HUDEP-2 (cell line): ENCODE measurements around the gene HSF4.

Experiments used
- DNase-seq, 76 experiments: peaks; one replicate each; lab custom pipeline; 2025; ENCODE audit not compliant: unreplicated experiment in 76 of 76; lab: John Stamatoyannopoulos, UW

HSF4 gene

DNA sequence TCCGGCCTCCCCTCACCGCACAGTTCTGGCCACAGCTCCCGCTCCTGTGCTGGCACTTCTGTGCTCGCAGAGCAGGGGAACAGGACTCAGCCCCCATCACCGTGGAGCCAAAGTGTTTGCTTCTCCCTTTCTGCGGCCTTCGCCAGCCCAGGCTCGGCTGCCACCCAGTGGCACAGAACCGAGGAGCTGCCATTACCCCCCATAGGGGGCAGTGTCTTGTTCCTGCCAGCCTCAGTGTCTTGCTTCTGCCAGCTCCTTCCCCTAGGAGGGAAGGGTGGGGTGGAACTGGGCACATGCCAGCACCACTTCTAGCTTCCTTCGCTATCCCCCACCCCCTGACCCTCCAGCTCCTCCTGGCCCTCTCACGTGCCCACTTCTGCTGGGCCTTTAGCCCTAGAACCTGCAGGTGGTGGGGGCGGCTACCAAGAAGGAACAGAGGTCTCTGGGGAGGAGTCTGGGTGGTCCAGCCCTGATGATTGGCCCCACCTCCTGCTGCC, 33.7 kb downstream of the HSF4 start:
- peak in 66 of 76 experiments; percentile 19 to 82 (median 56) for DNase-seq

DNA sequence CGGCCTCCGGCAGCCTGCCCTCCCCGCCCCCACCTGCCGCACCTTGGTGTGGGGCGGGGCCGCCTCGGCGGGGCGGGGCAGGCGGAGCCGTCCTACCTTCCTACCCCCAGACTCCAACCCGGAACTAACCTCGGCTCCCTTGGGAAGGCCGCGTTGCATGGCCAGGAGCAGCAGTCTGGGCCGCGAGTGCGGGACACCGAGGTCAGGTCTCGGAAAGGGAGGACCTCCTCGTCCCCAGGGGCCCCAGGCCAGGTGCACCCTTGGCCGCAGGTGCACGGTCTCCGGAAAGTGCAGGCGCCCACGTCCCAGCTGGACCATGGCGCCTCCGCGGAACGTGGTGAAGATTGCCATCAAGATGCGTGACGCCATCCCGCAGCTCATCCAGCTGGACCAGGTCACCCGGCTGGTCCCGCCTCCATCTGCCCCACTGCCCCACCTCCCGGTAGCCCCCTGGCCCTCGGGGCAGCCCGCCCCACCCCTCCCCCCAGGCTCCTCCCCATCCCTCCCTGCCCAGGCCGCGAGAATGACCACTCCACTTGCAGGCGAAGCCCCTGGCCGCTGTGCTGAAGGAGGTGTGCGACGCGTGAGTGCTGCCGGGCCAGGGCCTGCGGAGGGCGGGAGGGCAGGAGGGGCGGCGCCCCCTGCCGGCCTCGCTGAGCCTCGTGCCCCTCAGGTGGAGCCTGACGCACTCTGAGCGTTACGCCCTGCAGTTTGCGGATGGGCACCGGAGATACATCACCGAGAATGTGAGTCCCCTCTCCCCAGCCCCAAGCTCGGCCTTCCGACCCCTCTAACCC, 34.7 kb downstream of the HSF4 start, which contains the start of gene ELMO3:
ELMO3 (plus strand) TSS at position 121 of the 797 bp plus-strand sequence; CDS start at position 317, 196 bp downstream.
- DNase-seq = no peak

DNA sequence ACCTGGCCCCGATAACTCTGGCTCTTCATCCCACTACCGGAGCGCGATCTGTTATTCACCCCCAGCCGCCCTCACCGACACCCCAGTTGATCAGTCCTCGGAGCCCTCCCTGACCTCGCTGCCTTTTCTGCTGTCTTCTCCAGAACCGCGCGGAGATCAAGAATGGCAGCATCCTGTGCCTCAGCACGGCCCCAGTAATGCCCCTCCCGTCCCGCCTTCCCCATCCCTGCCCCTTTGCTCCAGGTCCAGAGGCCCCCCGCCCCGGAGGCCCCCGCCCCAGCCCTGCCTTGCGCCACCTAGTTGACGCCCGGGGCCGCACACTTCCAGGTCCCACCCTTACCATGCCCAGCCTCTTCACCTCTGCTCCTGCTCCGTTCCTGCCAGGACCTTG, 35.3 kb downstream of the HSF4 start:
- DNase-seq = no peak

DNA sequence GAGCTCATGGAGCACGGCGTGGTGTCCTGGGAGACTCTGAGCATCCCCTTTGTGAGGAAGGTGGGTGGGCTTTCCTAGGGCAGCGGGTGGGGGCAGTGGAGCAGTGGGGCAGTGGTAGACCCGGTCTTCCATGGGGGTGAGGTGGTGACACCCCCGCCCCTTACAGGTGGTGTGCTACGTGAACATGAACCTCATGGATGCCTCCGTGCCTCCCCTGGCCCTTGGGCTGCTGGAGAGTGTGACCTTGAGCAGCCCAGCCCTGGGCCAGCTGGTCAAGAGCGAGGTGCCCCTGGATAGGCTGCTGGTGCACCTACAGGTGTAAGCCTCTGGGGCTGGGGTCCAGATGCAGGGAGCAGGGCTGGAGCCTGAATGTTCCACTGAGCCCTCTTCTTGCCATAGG, 35.9 kb downstream of the HSF4 start:
- no peak for DNase-seq

DNA sequence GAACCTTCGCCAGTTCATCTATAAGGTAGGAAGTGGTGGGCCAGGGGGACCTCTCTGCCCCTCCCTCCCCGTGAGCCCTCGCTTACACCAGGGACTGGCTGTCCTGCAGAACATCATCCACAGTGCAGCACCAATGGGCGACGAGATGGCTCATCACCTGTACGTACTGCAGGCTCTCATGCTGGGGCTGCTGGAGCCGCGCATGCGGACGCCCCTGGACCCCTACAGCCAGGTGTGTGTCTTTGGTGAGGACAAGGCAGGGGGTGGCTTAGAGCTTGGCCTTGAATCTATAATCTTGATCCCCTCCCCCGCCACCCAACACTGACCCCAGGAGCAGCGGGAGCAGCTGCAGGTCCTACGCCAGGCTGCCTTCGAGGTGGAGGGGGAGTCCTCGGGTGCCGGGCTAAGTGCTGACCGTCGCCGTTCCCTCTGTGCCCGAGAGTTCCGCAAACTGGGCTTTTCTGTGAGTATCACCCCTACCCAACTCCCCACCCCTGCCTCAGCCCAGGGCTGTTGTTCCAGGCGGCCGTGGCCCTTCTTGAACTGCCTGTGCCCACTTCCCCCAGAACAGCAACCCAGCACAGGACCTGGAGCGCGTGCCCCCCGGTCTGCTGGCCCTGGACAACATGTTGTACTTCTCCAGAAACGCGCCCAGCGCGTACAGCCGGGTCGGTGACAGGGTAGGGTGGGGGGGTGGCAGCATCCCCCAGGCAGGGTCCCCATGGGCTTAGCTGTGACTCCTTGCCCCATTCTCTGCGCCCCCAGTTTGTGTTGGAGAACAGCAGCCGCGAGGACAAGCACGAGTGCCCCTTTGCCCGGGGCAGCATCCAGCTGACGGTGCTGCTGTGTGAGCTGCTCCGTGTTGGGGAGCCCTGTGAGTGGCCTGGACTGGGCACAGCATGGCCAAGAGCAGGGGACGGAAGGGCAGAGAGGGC, 37.1 kb downstream of the HSF4 start:
- no peak for DNase-seq

DNA sequence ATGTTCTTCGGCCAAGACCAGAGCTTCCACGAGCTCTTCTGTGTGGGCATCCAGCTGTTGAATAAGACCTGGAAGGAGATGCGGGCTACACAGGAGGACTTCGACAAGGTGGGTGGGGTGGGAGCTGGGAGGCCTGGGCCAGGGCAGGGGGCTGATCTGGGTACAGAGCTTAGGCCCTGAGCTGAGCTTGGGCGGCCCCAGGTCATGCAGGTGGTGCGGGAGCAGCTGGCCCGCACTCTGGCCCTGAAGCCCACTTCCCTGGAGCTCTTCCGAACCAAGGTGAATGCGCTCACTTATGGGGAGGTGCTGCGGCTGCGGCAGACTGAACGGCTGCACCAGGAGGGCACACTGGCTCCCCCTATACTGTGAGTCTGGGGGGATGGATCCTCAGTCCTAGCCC, 37.9 kb downstream of the HSF4 start:
- no peak for DNase-seq

DNA sequence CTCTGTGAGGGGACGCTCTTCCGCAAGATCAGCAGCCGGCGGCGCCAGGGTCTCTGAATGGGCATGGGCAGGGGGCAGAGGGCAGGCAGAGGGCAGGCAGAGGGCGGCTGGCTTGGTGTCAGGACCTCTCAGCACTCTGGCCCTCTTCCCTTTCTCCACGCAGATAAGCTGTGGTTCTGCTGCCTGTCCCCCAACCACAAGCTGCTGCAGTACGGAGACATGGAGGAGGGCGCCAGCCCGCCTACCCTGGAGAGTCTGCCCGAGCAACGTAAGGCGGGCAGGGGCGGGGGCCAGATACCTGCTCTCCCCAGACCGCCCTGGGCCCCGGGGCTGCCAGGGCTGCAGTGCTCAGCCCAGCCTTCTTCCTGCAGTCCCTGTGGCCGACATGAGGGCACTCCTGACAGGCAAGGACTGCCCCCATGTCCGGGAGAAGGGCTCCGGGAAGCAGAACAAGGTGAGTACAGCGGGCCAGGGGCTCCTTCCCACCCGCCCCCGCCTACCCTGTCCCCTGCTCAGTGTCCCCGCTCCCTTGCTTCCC, 38.5 kb downstream of the HSF4 start:
- DNase-seq = no peak

DNA sequence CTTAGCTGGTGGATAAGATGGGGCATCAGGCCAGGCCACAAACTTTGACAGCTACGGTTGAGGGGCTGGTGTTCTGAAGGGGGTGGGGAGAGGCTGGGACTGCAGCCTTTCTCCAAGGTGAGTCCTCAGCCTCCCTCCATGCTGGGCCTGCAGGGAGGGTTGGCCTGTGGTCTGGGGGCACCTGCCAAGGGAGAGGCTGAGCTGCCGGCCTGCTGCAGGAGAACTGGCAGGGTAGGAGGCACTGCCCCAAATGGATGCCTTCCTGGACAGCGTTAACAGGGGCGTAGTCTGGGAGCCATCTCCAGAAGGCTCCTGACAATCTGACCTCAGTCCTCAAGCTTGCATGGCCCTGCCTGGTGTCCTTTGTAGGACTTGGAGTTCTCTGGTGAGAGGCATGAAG, 39.5 kb downstream of the HSF4 start:
- DNase-seq = no peak

DNA sequence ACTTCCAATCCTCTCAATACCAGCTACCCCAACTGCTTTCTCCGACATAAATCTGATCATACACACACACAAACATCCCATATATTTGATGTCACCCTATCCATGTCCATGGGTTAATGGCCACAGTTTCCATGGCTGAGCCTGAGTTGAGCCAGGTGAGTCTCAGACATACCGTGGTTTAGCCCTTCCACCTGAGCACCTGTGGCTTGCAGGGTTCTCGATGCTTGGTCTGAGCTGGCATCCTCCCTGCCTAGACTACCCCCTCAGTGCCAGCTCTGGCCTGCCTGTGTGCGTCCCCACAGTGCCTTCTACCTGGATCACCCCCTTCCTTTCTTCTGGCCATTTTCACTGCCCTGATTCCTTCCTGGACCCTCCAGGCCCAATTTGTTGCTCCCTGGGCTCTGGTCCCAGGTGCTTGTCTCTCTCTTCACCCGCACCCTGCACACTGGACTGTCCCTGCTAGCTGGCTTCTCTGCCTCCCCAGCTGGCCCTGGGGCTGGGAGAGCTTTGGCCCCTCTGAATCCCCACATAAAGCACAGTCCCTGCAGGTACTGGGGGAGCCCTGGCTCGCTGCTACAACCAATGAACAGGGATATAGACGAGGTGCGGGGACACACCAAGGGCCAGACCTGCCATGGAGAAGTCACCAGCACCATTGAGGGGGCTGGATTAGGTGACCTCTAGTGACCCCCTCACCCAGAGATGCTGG, 41.7 kb downstream of the HSF4 start:
- DNase-seq = peak in 1 of 76 experiments; percentile 15

DNA sequence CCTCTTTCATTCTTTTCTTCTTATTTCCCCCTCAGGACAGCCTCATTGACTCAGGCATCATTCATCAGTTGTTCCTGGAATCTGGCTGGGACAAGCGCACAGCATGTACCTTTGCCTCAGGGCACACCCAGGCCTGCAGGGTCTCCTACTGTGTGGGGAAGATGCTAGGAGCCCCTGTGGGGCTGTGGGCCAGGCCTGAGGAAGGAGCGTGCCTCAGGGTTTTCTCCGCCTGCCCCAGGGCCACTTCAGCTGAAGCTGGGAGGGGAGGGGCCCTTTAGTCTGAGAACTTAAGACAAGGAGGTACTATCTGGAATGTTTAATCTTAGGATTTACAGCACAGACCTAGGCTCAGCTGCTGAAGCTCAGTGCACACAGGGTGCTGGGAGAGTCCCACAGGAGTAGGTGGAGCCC, 42.3 kb downstream of the HSF4 start:
- DNase-seq = peak in 2 of 76 experiments; percentile 5 to 15

DNA sequence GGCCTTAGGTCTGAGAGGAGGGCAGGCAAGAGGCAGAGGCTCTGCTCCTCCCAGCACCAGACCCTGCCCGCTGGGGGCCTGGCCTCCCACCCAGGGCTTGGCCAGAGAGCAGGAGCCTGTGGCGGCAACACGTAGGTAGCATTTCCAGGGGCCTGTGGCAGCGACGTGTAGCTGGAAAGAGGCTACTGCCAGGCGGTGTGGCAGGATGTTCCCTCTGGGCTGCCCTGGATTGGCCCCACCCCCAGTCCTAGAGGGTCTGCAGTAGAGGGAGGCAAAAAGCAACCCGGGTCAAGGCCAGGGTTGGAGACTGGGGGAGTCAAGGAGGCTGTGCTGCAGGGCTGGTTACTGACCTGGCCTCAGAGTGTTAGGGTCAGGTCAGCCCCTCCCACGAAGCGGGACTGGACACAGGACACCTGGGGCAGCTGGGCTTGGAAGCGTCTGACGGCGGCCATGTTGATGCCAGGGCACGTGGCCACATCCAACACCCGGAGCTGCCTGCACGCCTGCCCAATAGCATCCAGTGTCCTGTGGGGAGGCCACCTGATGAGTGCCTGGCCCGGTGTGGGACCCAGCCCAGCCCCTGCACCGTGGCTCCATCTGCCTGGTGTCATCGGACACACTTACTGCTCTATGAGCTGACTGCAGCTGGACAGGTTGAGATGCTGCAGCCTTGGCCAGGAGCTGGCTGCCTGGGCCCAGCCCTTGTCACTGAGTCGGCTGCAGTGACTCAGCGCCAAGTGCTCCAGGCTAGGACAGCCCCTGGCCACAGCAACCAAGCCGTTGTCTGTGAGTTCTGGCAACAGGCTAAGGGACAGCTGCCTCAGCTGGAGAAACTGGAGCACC, 42.9 kb downstream of the HSF4 start:
- peak in 31 of 76 experiments; percentile 3 to 59 (median 26) for DNase-seq

DNA sequence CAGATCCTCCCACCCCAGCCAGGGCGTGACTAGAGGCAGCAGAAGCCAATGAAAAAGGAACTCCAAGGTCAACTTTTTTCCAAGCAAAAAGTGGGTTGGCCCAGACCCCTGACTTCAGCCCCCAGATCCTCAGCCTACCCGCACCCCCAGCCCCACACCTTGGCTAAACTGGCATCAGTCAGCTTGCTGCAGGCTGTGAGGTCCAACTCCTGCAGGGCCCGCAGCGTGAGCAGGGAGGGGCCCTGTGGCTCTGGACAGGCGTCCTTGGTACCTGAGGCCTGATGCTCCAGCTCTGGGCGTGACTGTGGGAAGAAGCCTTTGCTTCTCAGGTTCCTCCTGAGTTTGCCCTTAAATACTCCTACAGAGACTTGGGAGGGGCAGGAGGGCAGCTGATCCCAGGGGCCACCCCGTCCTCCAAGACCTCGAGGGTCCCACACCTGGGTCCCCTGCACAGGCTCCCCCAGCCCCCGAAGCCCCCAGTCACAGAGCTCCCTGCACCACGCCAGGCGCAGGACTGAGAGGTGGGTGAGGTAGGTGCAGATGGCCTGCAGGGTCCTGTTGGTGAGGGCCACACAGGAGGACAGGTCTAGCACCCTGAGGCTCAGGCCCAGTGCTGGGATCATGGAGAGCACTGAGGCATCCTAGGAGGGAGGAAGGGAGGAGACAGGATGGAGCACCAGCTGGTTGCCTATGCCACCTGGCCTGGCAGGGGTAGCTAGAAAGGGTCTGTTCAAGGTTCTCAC, 43.8 kb downstream of the HSF4 start:
- no peak for DNase-seq

DNA sequence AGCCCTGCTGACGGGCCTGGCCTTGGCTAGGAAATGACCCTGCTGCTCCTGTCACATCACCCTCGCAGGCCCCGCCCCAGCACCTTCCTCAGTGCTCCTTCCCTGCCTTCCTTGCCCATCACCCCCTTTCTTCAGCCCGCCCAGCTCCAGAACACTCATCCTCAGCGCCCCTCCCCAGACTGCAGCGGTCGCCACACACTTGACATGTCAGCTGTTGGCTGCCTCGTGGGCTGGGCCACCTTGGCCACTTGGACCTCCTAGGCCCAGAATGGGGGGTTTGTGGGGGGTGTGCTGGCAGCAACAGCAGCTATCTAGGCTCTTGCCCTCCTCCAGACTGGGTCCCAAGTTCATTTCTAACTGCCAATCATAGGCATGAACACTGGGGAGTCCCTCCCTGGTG, 45.0 kb downstream of the HSF4 start:
- DNase-seq = no peak

DNA sequence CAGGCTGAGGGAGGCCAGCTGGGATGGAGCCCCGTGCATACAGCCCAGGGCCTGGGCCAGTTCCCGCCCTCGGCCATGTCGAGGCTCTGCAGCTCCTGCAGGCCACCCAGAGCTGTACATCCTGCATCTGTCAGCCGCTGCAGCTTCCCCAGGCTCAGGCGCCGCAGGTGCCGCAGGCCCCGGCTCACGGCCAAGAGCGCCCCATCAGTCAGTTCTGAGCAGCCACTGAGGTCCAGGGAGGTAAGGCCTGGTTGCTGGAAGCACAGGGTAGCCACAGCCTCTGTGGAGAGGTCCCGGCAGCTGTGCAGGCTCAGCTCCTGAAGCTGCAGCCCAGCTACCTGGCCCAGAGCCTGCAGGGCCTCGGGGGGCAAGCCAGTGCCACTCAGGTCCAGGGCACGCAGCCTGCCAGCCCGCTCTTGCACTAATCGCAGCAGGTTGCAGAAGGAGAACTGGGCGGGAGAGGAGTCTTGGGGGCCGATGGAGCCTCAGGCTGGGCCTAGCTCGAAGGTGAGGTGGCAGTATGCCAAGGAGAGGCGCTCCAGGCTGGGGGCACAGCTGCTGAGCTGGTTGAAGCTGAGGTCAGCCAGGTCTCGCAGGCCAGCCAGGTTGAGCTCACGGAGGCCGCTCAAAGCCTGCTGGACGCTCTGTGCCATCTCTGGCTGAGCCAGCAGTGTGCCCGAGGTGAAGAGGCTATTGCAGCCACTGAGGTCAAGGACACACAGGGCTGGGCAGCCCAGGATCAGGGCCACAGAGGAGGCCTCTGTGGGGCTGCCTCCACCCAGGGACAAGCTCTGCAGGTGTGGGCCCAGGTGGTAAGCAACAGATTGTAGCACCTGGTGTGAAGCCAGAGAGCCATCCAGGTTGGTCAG, 45.8 kb downstream of the HSF4 start:
- DNase-seq = no peak

DNA sequence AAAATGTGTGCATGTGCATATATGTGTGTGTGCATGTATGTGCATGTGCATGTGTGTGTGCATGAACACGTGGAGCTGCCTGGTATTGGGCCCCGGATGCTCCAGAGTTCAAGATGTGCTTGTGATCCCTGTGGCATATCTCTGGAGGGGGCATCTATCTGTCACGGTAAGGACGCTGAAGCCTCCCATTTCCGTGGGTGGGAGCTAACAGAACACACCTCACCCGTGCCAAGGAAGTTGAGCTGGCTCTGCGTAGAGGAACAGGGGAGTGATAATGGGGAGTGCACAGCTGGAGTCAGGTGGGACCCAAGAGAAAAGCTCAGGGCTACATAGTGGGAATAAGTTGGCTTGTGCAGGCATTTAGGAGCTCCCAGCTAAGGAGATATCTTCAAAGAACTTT, 47.1 kb downstream of the HSF4 start:
- DNase-seq = no peak

DNA sequence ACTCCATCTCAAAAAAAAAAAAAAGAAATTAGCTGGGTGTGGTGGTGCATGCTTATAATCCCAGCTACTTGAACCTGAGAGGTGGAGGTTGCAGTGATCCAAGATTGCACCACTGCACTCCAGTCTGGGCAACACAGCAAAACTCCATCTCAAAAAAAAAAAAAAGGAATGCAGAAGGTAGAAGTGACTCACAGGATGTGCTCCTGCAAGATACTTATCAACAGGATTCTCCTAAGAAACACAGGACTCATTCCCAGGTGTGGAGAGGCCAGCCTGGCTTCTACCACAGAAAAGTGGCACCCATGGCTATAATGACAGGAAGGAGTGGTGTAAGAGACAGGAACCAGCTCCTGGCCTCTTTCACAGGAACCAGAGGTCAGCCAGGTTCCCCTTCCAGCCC, 48.2 kb downstream of the HSF4 start:
- DNase-seq = no peak

DNA sequence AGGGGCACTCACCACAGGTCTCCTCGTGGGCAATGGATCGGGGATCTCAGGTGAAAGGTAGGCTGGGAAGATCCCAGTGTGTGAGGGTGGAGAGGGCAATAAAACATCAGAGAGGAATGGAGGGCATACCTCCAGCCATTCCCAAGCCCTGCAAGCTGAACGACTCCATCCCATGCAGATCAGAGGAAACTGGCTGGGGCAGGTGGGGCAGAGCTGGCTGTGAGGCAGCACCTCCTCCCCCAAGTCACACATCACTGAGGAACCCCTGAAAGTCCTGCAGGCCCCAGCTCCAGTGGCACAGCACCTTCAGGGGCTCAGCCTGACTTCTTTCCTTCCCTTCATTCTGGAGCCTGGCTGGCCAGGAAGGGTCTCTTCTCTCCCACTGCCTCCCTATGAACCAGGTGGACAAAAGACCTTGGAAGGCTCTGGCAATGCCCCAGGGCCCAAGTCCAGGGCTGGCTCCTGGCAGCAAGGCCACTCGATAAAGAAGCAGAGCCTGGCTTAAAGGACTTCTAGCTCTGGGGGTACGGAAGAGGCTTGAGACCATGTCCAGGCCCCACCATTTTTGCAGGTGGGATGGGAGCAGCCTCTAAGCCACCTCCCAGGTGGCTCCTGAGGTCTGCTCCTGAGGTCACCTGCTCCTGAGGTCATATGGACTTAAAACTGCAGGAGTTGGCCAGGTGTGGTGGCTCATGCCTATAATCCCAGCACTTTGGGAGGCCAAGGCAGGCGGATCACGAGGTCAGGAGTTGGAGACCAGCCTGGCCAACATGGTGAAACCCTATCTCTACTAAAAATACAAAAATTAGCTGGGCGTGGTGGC, 48.9 kb downstream of the HSF4 start:
- no peak for DNase-seq
